GF-D8 (cell line): ENCODE measurements around the gene MPEG1.

ENCODE experiments used
- DNase-seq: peaks from one replicate; lab custom pipeline; 2025; lab: John Stamatoyannopoulos, UW

MPEG1 gene

GRCh38 chr11:59171508-59172322 lies 41.0 kb downstream of the MPEG1 start, which contains the start of gene DTX4:
TSS of gene DTX4 (plus strand) at chr11:59172132. CDS start at chr11:59172596, 464 bp downstream.
- DNase-seq, result peak; percentile 48

- no peak for DNase-seq
These were observed 48.7 kb downstream of the MPEG1 start for GRCh38 chr11:59164028-59164427.
